A673 (cell line): ENCODE results near the gene CORT.
"Not testable (repeated sequence)": the region's sequence is repeated elsewhere in the genome, so short reads cannot be mapped to it uniquely, and the experiment has no call there.

Source experiments
- EZH2 ChIP-seq: fragments of 200-600 bp; sonication (generic); IDR thresholded peaks from 2 replicates; pipeline ENCODE4 v1.6.1; 2017; ENCODE audit warnings: borderline replicate concordance, low read depth, mild to moderate bottlenecking, mixed read lengths, antibody characterized with exemption, low read length; ENCODE audit not compliant: poor library complexity, severe bottlenecking
- TF ChIP-seq, protein P1 (sequence below): fragments of 300-800, 200-600 bp; sonication (generic); conservative IDR thresholded peaks from 2 replicates; pipeline ENCODE4 v1.5.1; 2017; ENCODE audit warnings: low read depth, mild to moderate bottlenecking, antibody characterized with exemption, low read length, moderate library complexity, mixed read lengths

GRCh38 chr1:10426535-10426848, 23.3 kb upstream of the CORT start:
- TF ChIP-seq, protein P1, sequence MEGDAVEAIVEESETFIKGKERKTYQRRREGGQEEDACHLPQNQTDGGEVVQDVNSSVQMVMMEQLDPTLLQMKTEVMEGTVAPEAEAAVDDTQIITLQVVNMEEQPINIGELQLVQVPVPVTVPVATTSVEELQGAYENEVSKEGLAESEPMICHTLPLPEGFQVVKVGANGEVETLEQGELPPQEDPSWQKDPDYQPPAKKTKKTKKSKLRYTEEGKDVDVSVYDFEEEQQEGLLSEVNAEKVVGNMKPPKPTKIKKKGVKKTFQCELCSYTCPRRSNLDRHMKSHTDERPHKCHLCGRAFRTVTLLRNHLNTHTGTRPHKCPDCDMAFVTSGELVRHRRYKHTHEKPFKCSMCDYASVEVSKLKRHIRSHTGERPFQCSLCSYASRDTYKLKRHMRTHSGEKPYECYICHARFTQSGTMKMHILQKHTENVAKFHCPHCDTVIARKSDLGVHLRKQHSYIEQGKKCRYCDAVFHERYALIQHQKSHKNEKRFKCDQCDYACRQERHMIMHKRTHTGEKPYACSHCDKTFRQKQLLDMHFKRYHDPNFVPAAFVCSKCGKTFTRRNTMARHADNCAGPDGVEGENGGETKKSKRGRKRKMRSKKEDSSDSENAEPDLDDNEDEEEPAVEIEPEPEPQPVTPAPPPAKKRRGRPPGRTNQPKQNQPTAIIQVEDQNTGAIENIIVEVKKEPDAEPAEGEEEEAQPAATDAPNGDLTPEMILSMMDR: not testable (repeated sequence)
- not testable (repeated sequence) for TF ChIP-seq EZH2
